Measurements from ENCODE around the gene GPC3. TPM values are rescaled to one million over a fixed set of nuclear protein-coding genes. Genes with fewer than 3 reads are reported as not detected.

Gene GPC3
- total RNA-seq, 2 experiments from 2014 or later = 0.31 to 0.71 TPM

DNA sequence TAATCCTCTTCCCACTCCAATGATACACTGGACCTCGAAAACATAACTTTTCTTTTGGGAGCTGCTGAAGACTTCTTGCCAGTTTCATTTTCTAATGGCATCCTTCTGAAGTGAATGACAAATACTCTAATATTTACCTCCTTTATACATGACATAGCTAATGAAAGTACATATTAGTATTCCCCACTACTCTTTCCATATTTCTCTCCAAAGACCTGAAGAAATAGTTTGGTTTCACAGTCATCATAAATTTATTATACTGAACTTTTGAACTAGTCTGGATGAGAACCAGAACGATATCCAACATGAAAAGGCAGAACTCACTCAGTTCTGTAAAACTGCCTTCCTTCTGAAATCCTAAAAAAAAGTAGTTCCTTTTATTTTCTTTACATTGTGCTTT is 139.1 kb downstream of the GPC3 start:
- DNase-seq (no peak), ATAC-seq (no peak)
- Mint-ChIP-seq H3K36me3 (ENCODE audit: low read depth) (no peaks in the 10 kb centered on the region), H3K4me1 (ENCODE audit: low read depth) (no peaks in the 10 kb centered on the region), H3K27me3 (ENCODE audit: low read depth) (peaks cover 3% of the 10 kb centered on the region), H3K4me3 (no peak overlapping the region), H3K9me3 (ENCODE audit: insufficient read depth) (no peaks in the 10 kb centered on the region), H3K27ac (no peak overlapping the region)
- CTCF ChIA-PET = no interaction called here
- POLR2A ChIA-PET = no interaction called here

- Mint-ChIP-seq H3K4me3 (no peak overlapping the region), H3K4me1 (ENCODE audit: low read depth) (no peaks in the 10 kb centered on the region), H3K27ac (no peak overlapping the region), H3K36me3 (ENCODE audit: low read depth) (no peaks in the 10 kb centered on the region), H3K27me3 (ENCODE audit: low read depth) (peaks cover 3% of the 10 kb centered on the region), H3K9me3 (ENCODE audit: insufficient read depth) (no peaks in the 10 kb centered on the region)
- POLR2A ChIA-PET = interaction anchor here (0.8 kb wide), 1 partner anchor 14 kb away, joined by 3 read pairs; no protein-coding TSS in a partner anchor
- no peak for DNase-seq
- ATAC-seq = no peak
- CTCF ChIA-PET = interaction anchor here (1.4 kb wide), 1 partner anchor 186 kb away, joined by 3 read pairs; no protein-coding TSS in a partner anchor
These were observed 145.0 kb downstream of the GPC3 start for GRCh38 chrX:133840415-133840814.

GRCh38 chrX:133838761-133839676 is 146.4 kb downstream of the GPC3 start:
- ATAC-seq (no peak), DNase-seq (peak; percentile 28)
- no peaks in the 10 kb centered on the region for H3K9me3 Mint-ChIP-seq (ENCODE audit: insufficient read depth)
- H3K36me3 Mint-ChIP-seq (ENCODE audit: low read depth) = no peaks in the 10 kb centered on the region
- H3K4me1 Mint-ChIP-seq (ENCODE audit: low read depth) = no peaks in the 10 kb centered on the region
- POLR2A ChIA-PET = interaction anchor here (0.7 kb wide), 1 partner anchor 307 kb away, joined by 3 read pairs; no protein-coding TSS in a partner anchor
- no peak overlapping the region for H3K4me3 Mint-ChIP-seq
- H3K27me3 Mint-ChIP-seq (ENCODE audit: low read depth) = no peaks in the 10 kb centered on the region
- CTCF ChIA-PET = interaction anchor here (0.8 to 1.4 kb wide), 5 partner anchors 13 to 187 kb away, joined by 3 to 5 read pairs (median 3); no protein-coding TSS in a partner anchor
- no peak overlapping the region for H3K27ac Mint-ChIP-seq

GRCh38 chrX:133837091-133837490 is 148.3 kb downstream of the GPC3 start:
- H3K27me3 Mint-ChIP-seq (ENCODE audit: low read depth) = no peaks in the 10 kb centered on the region
- no peaks in the 10 kb centered on the region for H3K36me3 Mint-ChIP-seq (ENCODE audit: low read depth)
- ATAC-seq = no peak
- no peak for DNase-seq
- ChIA-PET POLR2A (no interaction called here), CTCF (interaction anchor here (1.1 kb wide), 1 partner anchor 45 kb away, joined by 4 read pairs; no protein-coding TSS in a partner anchor)
- no peak overlapping the region for H3K4me3 Mint-ChIP-seq
- no peaks in the 10 kb centered on the region for H3K9me3 Mint-ChIP-seq (ENCODE audit: insufficient read depth)
- no peak overlapping the region for H3K27ac Mint-ChIP-seq
- no peaks in the 10 kb centered on the region for H3K4me1 Mint-ChIP-seq (ENCODE audit: low read depth)

- CTCF ChIA-PET = interaction anchor here (1.0 to 1.1 kb wide), 2 partner anchors 44 to 45 kb away, joined by 4 read pairs; no protein-coding TSS in a partner anchor
- ATAC-seq = no peak
- DNase-seq = no peak
- Mint-ChIP-seq H3K27me3 (ENCODE audit: low read depth) (no peaks in the 10 kb centered on the region), H3K36me3 (ENCODE audit: low read depth) (no peaks in the 10 kb centered on the region), H3K4me3 (no peak overlapping the region), H3K27ac (no peak overlapping the region), H3K4me1 (ENCODE audit: low read depth) (no peaks in the 10 kb centered on the region), H3K9me3 (ENCODE audit: insufficient read depth) (no peaks in the 10 kb centered on the region)
- POLR2A ChIA-PET = no interaction called here
These were observed 148.8 kb downstream of the GPC3 start for GRCh38 chrX:133836561-133836960.

DNA sequence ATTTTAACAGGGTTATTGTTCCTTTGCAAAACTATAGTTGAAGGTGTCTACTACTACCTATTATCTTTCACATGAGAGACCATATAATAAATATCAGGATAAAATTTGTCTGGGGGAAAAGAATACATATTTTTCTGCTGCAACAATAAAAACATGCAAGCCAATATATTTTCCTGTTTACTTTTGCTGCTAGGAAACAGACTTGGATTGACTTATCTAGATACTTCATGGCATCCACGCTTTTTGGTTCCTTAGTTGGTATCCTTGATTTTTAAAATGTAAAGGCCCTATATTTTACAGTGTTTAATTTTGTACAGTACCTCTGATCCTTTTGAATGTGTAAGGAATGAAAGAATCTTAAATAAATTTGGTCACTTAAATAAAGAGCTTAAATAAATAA is 150.6 kb downstream of the GPC3 start:
- H3K27me3 Mint-ChIP-seq (ENCODE audit: low read depth) = no peaks in the 10 kb centered on the region
- ATAC-seq (no peak), DNase-seq (no peak)
- H3K36me3 Mint-ChIP-seq (ENCODE audit: low read depth) = no peaks in the 10 kb centered on the region
- ChIA-PET CTCF (no interaction called here), POLR2A (no interaction called here)
- H3K9me3 Mint-ChIP-seq (ENCODE audit: insufficient read depth) = no peaks in the 10 kb centered on the region
- H3K4me1 Mint-ChIP-seq (ENCODE audit: low read depth) = no peaks in the 10 kb centered on the region
- H3K4me3 Mint-ChIP-seq = no peak overlapping the region
- no peak overlapping the region for H3K27ac Mint-ChIP-seq

DNA sequence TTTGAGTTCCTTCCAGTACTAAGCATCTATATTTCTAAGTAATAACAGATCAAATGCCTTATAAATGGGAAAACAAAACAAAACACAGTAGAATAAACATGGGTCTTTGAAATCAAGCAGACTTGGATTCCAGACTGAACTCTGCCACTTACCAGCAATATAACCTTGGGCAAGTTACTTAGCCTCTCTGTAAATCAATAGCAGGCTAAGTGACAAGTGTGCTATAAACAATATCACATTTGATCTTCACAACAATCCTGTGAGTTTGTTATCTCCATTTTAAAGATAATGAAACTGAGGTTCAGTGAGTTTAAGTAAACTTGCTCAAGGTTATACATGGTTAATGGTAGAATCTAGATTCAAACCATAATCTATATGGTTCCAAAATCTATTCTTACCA is 165.8 kb downstream of the GPC3 start:
- H3K27me3 Mint-ChIP-seq (ENCODE audit: low read depth) = peaks cover 3% of the 10 kb centered on the region
- ChIA-PET POLR2A (no interaction called here), CTCF (no interaction called here)
- no peak overlapping the region for H3K4me3 Mint-ChIP-seq
- DNase-seq (no peak), ATAC-seq (no peak)
- no peak overlapping the region for H3K27ac Mint-ChIP-seq
- H3K36me3 Mint-ChIP-seq (ENCODE audit: low read depth) = no peaks in the 10 kb centered on the region
- no peaks in the 10 kb centered on the region for H3K9me3 Mint-ChIP-seq (ENCODE audit: insufficient read depth)
- H3K4me1 Mint-ChIP-seq (ENCODE audit: low read depth) = no peaks in the 10 kb centered on the region

DNA sequence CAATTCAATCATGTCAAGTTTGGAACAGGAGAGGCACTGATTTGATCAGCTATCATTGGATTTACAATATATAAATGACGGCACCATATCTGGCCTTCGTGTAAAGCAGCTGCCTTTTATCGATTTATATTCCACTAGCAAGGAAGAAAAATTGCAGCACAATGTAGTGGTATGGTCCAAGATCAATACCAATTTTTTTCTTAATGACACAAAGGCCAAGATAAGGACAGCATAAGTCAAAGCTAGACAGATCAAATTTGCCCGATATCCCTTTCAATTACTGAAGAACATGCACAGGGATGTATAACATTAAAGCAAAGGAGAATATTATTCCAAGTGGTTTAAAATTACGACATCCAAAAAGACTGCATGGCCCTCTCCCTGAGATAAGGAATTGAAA is 167.4 kb downstream of the GPC3 start:
- POLR2A ChIA-PET = no interaction called here
- no peak overlapping the region for H3K4me3 Mint-ChIP-seq
- CTCF ChIA-PET = no interaction called here

DNA sequence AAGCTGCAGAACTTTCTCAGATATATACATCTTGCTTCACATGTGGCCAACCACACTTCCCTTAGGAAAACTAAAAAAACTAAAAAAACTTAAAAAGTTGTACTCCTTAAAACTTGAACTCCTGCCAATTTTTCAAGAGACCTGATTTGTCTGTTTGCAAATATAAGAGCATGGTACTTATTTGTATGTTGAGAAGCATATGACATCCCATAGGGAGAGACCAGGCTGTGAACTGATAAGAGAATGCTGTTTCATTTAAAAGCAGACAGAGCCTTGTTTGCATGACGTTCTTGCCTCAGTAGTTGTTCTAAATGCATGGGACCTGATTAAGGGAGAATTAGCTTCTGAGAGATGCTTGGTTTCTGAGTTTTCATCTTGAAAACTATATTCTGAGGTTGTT is 169.9 kb downstream of the GPC3 start:
- Mint-ChIP-seq H3K9me3 (ENCODE audit: insufficient read depth) (no peaks in the 10 kb centered on the region), H3K36me3 (ENCODE audit: low read depth) (no peaks in the 10 kb centered on the region), H3K27ac (no peak overlapping the region), H3K27me3 (ENCODE audit: low read depth) (peaks cover 3% of the 10 kb centered on the region), H3K4me3 (no peak overlapping the region), H3K4me1 (ENCODE audit: low read depth) (no peaks in the 10 kb centered on the region)
- DNase-seq (no peak), ATAC-seq (no peak)
- CTCF ChIA-PET = no interaction called here
- POLR2A ChIA-PET = no interaction called here

More for the DNA sequence above, 167.4 kb downstream of the GPC3 start:
- no peak for DNase-seq
- Mint-ChIP-seq H3K9me3 (ENCODE audit: insufficient read depth) (no peaks in the 10 kb centered on the region), H3K4me1 (ENCODE audit: low read depth) (no peaks in the 10 kb centered on the region), H3K36me3 (ENCODE audit: low read depth) (no peaks in the 10 kb centered on the region), H3K27me3 (ENCODE audit: low read depth) (peaks cover 3% of the 10 kb centered on the region), H3K27ac (no peak overlapping the region)
- ATAC-seq = no peak

- H3K4me1 Mint-ChIP-seq (ENCODE audit: low read depth) = no peaks in the 10 kb centered on the region
- no peaks in the 10 kb centered on the region for H3K9me3 Mint-ChIP-seq (ENCODE audit: insufficient read depth)
- no peak overlapping the region for H3K27ac Mint-ChIP-seq
- no peak overlapping the region for H3K4me3 Mint-ChIP-seq
- CTCF ChIA-PET = no interaction called here
- ATAC-seq = no peak
- H3K36me3 Mint-ChIP-seq (ENCODE audit: low read depth) = no peaks in the 10 kb centered on the region
- POLR2A ChIA-PET = no interaction called here
- DNase-seq = no peak
- peaks cover 3% of the 10 kb centered on the region for H3K27me3 Mint-ChIP-seq (ENCODE audit: low read depth)
These were observed 171.4 kb downstream of the GPC3 start for GRCh38 chrX:133813971-133814370.

DNA sequence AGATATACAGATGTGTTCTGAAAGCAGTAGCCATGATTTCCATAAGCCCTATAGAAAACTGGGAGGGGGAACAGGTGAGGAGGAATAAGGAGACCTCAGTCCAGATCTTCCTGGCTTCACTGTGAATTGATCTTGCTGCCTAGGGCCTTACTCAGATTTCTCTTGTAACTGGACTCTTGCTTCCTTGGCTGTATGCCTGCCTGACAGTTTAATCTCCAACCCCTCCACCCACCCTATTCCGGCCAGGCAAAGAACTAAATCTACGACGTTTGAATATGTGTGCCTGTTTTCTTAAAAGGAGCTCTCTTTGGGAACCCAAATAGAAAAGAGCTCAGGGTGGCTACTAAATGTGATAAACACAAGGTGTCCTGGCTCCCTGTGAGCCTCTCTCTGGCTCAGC is 173.0 kb downstream of the GPC3 start:
- Mint-ChIP-seq H3K9me3 (ENCODE audit: insufficient read depth) (no peaks in the 10 kb centered on the region), H3K36me3 (ENCODE audit: low read depth) (no peaks in the 10 kb centered on the region), H3K4me1 (ENCODE audit: low read depth) (no peaks in the 10 kb centered on the region), H3K27me3 (ENCODE audit: low read depth) (peaks cover 3% of the 10 kb centered on the region), H3K4me3 (no peak overlapping the region), H3K27ac (no peak overlapping the region)
- CTCF ChIA-PET = interaction anchor here (1.2 kb wide), 1 partner anchor 20 kb away, joined by 3 read pairs; no protein-coding TSS in a partner anchor
- ATAC-seq (no peak), DNase-seq (no peak)
- POLR2A ChIA-PET = no interaction called here

DNA sequence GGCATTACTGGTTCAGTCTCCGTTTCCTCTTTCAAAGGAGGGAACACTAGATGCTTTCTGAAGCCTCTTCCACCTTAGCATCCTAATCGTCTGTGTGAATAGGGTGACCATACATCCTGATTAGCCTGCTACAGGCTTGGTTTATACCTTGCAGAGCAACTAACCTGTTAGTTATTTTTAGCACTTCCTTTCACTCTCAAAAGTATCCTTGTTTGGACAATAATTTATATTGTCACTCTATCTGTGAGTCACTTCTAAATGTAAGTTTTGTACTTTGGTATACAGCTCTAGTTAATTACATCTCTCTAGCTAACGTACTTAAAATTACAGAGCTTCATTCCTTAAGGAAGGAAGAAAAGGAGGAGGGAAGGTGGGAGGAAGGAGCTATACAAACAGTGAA is 174.5 kb downstream of the GPC3 start:
- Mint-ChIP-seq H3K27me3 (ENCODE audit: low read depth) (no peaks in the 10 kb centered on the region), H3K36me3 (ENCODE audit: low read depth) (no peaks in the 10 kb centered on the region), H3K4me3 (no peak overlapping the region), H3K9me3 (ENCODE audit: insufficient read depth) (no peaks in the 10 kb centered on the region), H3K27ac (no peak overlapping the region), H3K4me1 (ENCODE audit: low read depth) (no peaks in the 10 kb centered on the region)
- no peak for ATAC-seq
- DNase-seq = no peak
- CTCF ChIA-PET = no interaction called here
- POLR2A ChIA-PET = no interaction called here

Measured in activated CD8-positive, alpha-beta T cell treated with anti-CD3 and anti-CD28 coated beads, Interleukin-2, amount 10 ng/mL, durations not matched to agents 7 days and 5 days (primary cell).